Keratinocyte (primary cell): ENCODE data around the gene GNA14.

ENCODE experiments used
- EZH2 ChIP-seq: IDR thresholded peaks from one replicate; pipeline ENCODE4 v1.6.1; 2012; ENCODE audit warnings: inconsistent platforms, mild to moderate bottlenecking, low read length, moderate library complexity
- TF ChIP-seq, protein P1 (sequence below), 3 experiments: IDR thresholded peaks in 1 of 3; conservative IDR thresholded peaks in 1 of 3; optimal IDR thresholded peaks in 1 of 3; 2 replicates in 2 of 3; 3 replicates in 1 of 3; pipeline versions ENCODE3 to v1.5.1; 2011; ENCODE audit warnings: low read length in 3 of 3, mild to moderate bottlenecking in 3 of 3, moderate library complexity in 2 of 3, control low read depth in 1 of 3, inconsistent platforms in 1 of 3; ENCODE audit not compliant: insufficient read depth in 2 of 3; ENCODE audit errors: extremely low read depth in 1 of 3

GRCh38 chr9:77450085-77450475 is 198.0 kb downstream of the GNA14 start:
- TF ChIP-seq, protein P1, sequence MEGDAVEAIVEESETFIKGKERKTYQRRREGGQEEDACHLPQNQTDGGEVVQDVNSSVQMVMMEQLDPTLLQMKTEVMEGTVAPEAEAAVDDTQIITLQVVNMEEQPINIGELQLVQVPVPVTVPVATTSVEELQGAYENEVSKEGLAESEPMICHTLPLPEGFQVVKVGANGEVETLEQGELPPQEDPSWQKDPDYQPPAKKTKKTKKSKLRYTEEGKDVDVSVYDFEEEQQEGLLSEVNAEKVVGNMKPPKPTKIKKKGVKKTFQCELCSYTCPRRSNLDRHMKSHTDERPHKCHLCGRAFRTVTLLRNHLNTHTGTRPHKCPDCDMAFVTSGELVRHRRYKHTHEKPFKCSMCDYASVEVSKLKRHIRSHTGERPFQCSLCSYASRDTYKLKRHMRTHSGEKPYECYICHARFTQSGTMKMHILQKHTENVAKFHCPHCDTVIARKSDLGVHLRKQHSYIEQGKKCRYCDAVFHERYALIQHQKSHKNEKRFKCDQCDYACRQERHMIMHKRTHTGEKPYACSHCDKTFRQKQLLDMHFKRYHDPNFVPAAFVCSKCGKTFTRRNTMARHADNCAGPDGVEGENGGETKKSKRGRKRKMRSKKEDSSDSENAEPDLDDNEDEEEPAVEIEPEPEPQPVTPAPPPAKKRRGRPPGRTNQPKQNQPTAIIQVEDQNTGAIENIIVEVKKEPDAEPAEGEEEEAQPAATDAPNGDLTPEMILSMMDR (optimal IDR thresholded peaks at IDR 0.05 in 1 of 3, IDR thresholded peaks at IDR 0.05 in 1 of 3, conservative IDR thresholded peaks at IDR 0.05 in 1 of 3; ENCODE audit: extremely low read depth in 1 of 3, insufficient read depth in 2 of 3, low read length in 3 of 3), result no peak
- TF ChIP-seq EZH2, result no peak
